K562 (cell line): ENCODE measurements around the gene USP35. TPM values are rescaled to one million over a fixed set of nuclear protein-coding genes. Genes with fewer than 3 reads are reported as not detected.

Source experiments
- CAMTA2 ChIP-seq: fragments of 250-450 bp; sonication (Bioruptor Pico); conservative IDR thresholded peaks from 2 replicates; pipeline ENCODE4 v1.5.1; 2022
- HCFC1 ChIP-seq: IDR thresholded peaks from 2 replicates; pipeline ENCODE4 v1.6.1; 2012; ENCODE audit warnings: low read depth, low read length, improper control_type of control experiment
- HMGXB4 ChIP-seq: sonication (generic); formaldehyde crosslinking; IDR thresholded peaks from 2 replicates; pipeline ENCODE4 v1.8.1; 2023; ENCODE audit warnings: mild to moderate bottlenecking, missing genetic modification reagents
- HOMEZ ChIP-seq: fragments of 250-450 bp; sonication (Bioruptor Pico); IDR thresholded peaks from 2 replicates; pipeline ENCODE4 v1.4.0; 2020; ENCODE audit warnings: mild to moderate bottlenecking, moderate library complexity
- MCM2 ChIP-seq: fragments of 450-650 bp; IDR thresholded peaks from 2 replicates; pipeline ENCODE4 v1.6.1; 2017; ENCODE audit warnings: low read depth, mild to moderate bottlenecking
- PTBP1 ChIP-seq: fragments of 200-400 bp; formaldehyde crosslinking; IDR thresholded peaks from 2 replicates; pipeline ENCODE4 v1.6.1; 2017; ENCODE audit warnings: low read depth, low read length
- RBFOX2 ChIP-seq: fragments of 200-400 bp; formaldehyde crosslinking; IDR thresholded peaks from 2 replicates; pipeline ENCODE4 v1.6.1; 2017; ENCODE audit warnings: low read depth, mild to moderate bottlenecking, low read length, moderate library complexity
- RREB1 ChIP-seq: fragments of 250-450 bp; sonication (Bioruptor Pico); IDR thresholded peaks from 2 replicates; pipeline ENCODE4 v1.4.0; 2020
- SP1 ChIP-seq: sonication (generic); formaldehyde crosslinking; IDR thresholded peaks from 2 replicates; pipeline ENCODE4 v1.8.1; 2022; ENCODE audit warnings: mild to moderate bottlenecking, missing genetic modification reagents
- TRIM28 ChIP-seq: fragments of 450-650 bp; IDR thresholded peaks from 2 replicates; pipeline ENCODE4 v1.6.1; 2017
- ZBTB5 ChIP-seq: fragments of 450-650 bp; IDR thresholded peaks from 2 replicates; pipeline ENCODE4 v1.6.1; 2017; ENCODE audit warnings: antibody characterized with exemption
- ZNF41 ChIP-seq: fragments of 250-450 bp; sonication (Bioruptor Pico); conservative IDR thresholded peaks from 2 replicates; pipeline ENCODE4 v1.4.0; 2020; ENCODE audit warnings: mild to moderate bottlenecking
- ZNF436 ChIP-seq: fragments of 250-450, 450-650 bp; sonication (Bioruptor Pico); formaldehyde crosslinking; IDR thresholded peaks from 2 replicates; pipeline ENCODE4 v1.7.0; 2020; ENCODE audit warnings: mild to moderate bottlenecking
- ZNF655 ChIP-seq: fragments of 250-450 bp; sonication (Bioruptor Pico); IDR thresholded peaks from 2 replicates; pipeline ENCODE4 v1.5.0; 2021
- ZZZ3 ChIP-seq: fragments of 450-650 bp; IDR thresholded peaks from 2 replicates; pipeline ENCODE4 v1.6.1; 2016; ENCODE audit warnings: antibody characterized with exemption, mild to moderate bottlenecking, moderate library complexity
- polyA plus RNA-seq, 8 experiments: library from polyadenylated mRNA; depleted of rRNA in 4 of 8; stranded (reverse) in 5 of 8; unstranded in 3 of 8; fragments of >200 nt; fragmentation: Nextera tagmentation in 2 of 8; fragmentation: Illumina TruSeq in 1 of 8; extraction: Ambion mirVana in 2 of 8; extraction: Trizol in 1 of 8; gene quantifications; 2 replicates each; pipeline versions ENCODE4 v1.2.1 to v1.2.3, GENCODE V29; 2011 to 2014; ENCODE audit warnings: inconsistent platforms in 1 of 8, missing spikeins in 1 of 8
- total RNA-seq, 7 experiments: library from RNA; depleted of rRNA in 6 of 7; stranded (reverse); fragments of >200 nt in 6 of 7; fragmentation: Illumina TruSeq in 2 of 7; extraction: Trizol in 2 of 7; gene quantifications; 2 replicates each; pipeline versions ENCODE4 v1.2.1 to v1.2.3, GENCODE V29; 2011 to 2021; ENCODE audit warnings: low replicate concordance in 1 of 7

Gene USP35
- total and polyA plus RNA-seq, 9 of the 15 experiments (the other 6 are each of a cell fraction or from before 2014, with no cell fraction given) = 0.01 to 4.8 (median 3.6) TPM

DNA sequence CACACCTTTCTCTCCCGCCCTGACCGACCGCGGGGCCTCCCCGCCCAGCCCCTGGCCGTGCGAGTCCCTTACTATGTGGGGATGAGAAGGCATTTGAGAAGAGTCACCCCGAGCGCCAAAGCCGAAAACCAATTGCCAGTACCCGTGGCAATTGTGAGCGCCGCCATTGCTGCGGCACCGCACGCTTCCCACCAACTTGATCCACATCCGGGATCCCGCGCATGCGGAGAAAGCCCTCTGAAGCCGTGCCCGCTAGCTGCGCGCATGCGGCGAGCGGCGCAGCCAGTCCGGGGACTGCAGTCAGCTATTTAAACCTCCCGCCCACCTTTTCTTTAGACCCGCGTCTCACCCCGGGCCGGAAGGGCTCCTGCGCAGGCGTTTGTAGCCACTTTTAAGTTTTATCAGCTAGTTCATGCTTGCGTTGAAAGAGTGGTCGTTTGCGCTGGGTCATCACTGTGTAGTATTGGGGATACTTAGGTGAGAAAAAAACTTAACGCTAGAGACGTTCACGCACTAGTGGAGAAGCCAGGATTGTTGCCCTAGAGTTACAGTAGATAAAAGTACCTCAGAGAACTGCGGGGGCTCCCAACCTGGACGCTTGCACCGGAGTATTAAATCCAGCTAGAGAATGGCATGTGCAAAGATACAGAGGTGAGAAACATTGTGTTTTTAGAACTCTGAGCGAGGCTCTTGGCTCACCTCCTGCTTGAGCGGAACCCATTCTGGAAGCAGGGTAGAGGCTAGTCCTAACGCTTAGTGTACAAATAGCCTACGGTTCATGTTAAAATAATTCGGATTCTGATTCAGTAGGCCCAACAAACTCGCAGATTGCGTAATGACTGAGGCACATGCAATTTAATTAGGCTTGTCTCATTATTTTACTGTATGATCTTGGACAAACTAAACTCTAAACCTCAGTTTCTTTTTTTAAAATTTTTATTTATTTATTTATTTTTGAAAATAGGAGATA lies 49.0 kb upstream of the USP35 start, which contains the start of gene ALG8 (continued):
- no peak for TF ChIP-seq HMGXB4 (CRISPR knock-in tag)
- no peak for TF ChIP-seq ZZZ3
- TF ChIP-seq ZNF41 = no peak
- no peak for TF ChIP-seq RREB1 (CRISPR knock-in tag)
- TF ChIP-seq HCFC1 = peak; percentile 83
- TF ChIP-seq RBFOX2 = peak; percentile 96
- no peak for TF ChIP-seq PTBP1
- no peak for TF ChIP-seq ZBTB5
- no peak for TF ChIP-seq ZNF436
- no peak for TF ChIP-seq MCM2
- TF ChIP-seq SP1 (CRISPR knock-in tag) = peak; percentile 85
- no peak for TF ChIP-seq HOMEZ (CRISPR knock-in tag)
- 0 out of 2 replicates have a peak, but pooled peaks have one; percentile 62 for TF ChIP-seq CAMTA2 (CRISPR knock-in tag)
- TF ChIP-seq ZNF655 (CRISPR knock-in tag) = no peak
- 0 out of 2 replicates have a peak, but pooled peaks have one; percentile 30 for TF ChIP-seq TRIM28
